HG02840 (cell line): Measurements from ENCODE around the gene NEK7.
"Not testable (repeated sequence)": the region's sequence is repeated elsewhere in the genome, so short reads cannot be mapped to it uniquely, and the experiment has no call there.

Experiments
- ATAC-seq: cut with Tn5 transposase; IDR thresholded peaks from one replicate; pipeline ENCODE4 v1.9.1; 2021; ENCODE audit warnings: mild to moderate bottlenecking, moderate library complexity, moderate number of reproducible peaks; ENCODE audit not compliant: unreplicated experiment, low FRiP score

NEK7 gene

GRCh38 chr1:198199105-198199504, 42.3 kb downstream of the NEK7 start:
- peak; percentile 49 for ATAC-seq

- ATAC-seq: peak; percentile 61
Observed at GRCh38 chr1:198201956-198202784, 45.4 kb downstream of the NEK7 start.

- ATAC-seq: no peak
Observed at GRCh38 chr1:198203434-198203833, 46.6 kb downstream of the NEK7 start.

- ATAC-seq: no peak
Observed at GRCh38 chr1:198205016-198205684, 48.4 kb downstream of the NEK7 start.

- ATAC-seq: no peak
Observed at GRCh38 chr1:198206292-198206691, 49.5 kb downstream of the NEK7 start.

- no peak for ATAC-seq
Observed at GRCh38 chr1:198211696-198212095, 54.9 kb downstream of the NEK7 start.

- no peak for ATAC-seq
Observed at GRCh38 chr1:198212126-198212525, 55.3 kb downstream of the NEK7 start.

- no peak for ATAC-seq
Observed at GRCh38 chr1:198212675-198213074, 55.9 kb downstream of the NEK7 start.

- ATAC-seq: no peak
Observed at GRCh38 chr1:198214924-198215323, 58.1 kb downstream of the NEK7 start.

GRCh38 chr1:198220428-198220827, 63.6 kb downstream of the NEK7 start:
- no peak for ATAC-seq

- not testable (repeated sequence) for ATAC-seq
Observed at GRCh38 chr1:198227010-198227409, 70.2 kb downstream of the NEK7 start.

- ATAC-seq: not testable (repeated sequence)
Observed at GRCh38 chr1:198227454-198227853, 70.7 kb downstream of the NEK7 start.

- ATAC-seq: no peak
Observed at GRCh38 chr1:198228925-198229324, 72.1 kb downstream of the NEK7 start.

GRCh38 chr1:198231779-198232178, 75.0 kb downstream of the NEK7 start:
- no peak for ATAC-seq

GRCh38 chr1:198232378-198232777, 75.6 kb downstream of the NEK7 start:
- ATAC-seq: no peak

GRCh38 chr1:198232940-198233675, 76.3 kb downstream of the NEK7 start:
- no peak for ATAC-seq

GRCh38 chr1:198234520-198235251, 77.9 kb downstream of the NEK7 start:
- ATAC-seq: no peak

- no peak for ATAC-seq
Observed at GRCh38 chr1:198238121-198238520, 81.3 kb downstream of the NEK7 start.

- ATAC-seq: no peak
Observed at GRCh38 chr1:198241553-198241952, 84.8 kb downstream of the NEK7 start.

- ATAC-seq: no peak
Observed at GRCh38 chr1:198244772-198245171, 88.0 kb downstream of the NEK7 start.

GRCh38 chr1:198245379-198245778, 88.6 kb downstream of the NEK7 start:
- ATAC-seq: no peak
